Measurements from ENCODE around the gene RARB. TPM values are rescaled to one million over a fixed set of nuclear protein-coding genes. Genes with fewer than 3 reads are reported as not detected.

Gene RARB
- total and polyA plus RNA-seq, 2 of the 13 experiments (the other 11 are each of a cell fraction or from before 2014, with no cell fraction given), result 0.16 TPM; not detected in 1

- Histone ChIP-seq H3K79me2 (ENCODE audit: insufficient read depth, low read length) (no peaks in the 10 kb centered on the region), H3K27me3 (ENCODE audit: control insufficient read depth in 1 of 2, insufficient read depth in 2 of 2, low read length in 2 of 2) (no peaks in the 10 kb centered on the region), H3K4me3 (replicated peaks in 1 of 3; ENCODE audit: insufficient read depth in 1 of 3, low read depth in 2 of 3, low read length in 3 of 3) (no peak overlapping the region), H3K9ac (ENCODE audit: insufficient read depth, low read depth, low read length) (no peak overlapping the region), H4K20me1 (ENCODE audit: insufficient read depth, low read length) (no peaks in the 10 kb centered on the region), H3K4me1 (ENCODE audit: insufficient read depth, low read length) (peaks cover 25% of the 10 kb centered on the region; the same call in 1 of the 2 replicates), H3K4me2 (ENCODE audit: low read depth, low read length) (no peak overlapping the region), H3K9me3 (ENCODE audit: low read length) (no peaks in the 10 kb centered on the region), H3K27ac (ENCODE audit: extremely low read length, insufficient read depth, low read length) (no peak overlapping the region), H2AFZ (ENCODE audit: low read length) (no peak overlapping the region), H3K36me3 (replicated peaks in 1 of 2; ENCODE audit: control insufficient read depth in 1 of 2, insufficient read depth in 2 of 2, low read length in 2 of 2) (no peaks in the 10 kb centered on the region)
- ChIA-PET POLR2A (no interaction called here), CTCF (ENCODE audit: low intra/inter-chr PET ratio, low total read pairs) (no interaction called here)
- ATAC-seq (peak; percentile 98), DNase-seq (ENCODE audit: low spot score) (peak; percentile 38), FAIRE-seq (peak; percentile 15)
- intact Hi-C loops (cut with micrococcal nuclease; ENCODE audit: unreplicated experiment), result no loop called here
- in situ Hi-C loops (cut with HindIII; ENCODE audit: extremely low pct_ligation_motif_present, low pct_unique_long_range_greater_than_20kb), result loop anchor here (10.0 kb wide), 1 partner anchor 163 kb away; no protein-coding TSS in a partner anchor
- 0% methylated on average over 2 of the region's 2 CpGs for WGBS (ENCODE audit: low lambda C conversion rate)
- no TSS peak for BruUV-seq (replicated peaks)
- TF ChIP-seq MIXL1 (CRISPR knock-in tag; IDR thresholded peaks at IDR 0.05) (0 out of 2 replicates have a peak, but pooled peaks have one; percentile 38), RARA (CRISPR knock-in tag; IDR thresholded peaks at IDR 0.05) (peak; percentile 41; the same call in 1 of the 2 replicates), SRSF1 (optimal IDR thresholded peaks at IDR 0.05; ENCODE audit: low read depth, low read length) (no peak), ZNF317 (CRISPR knock-in tag; IDR thresholded peaks at IDR 0.05) (no peak), NCOR1 (IDR thresholded peaks at IDR 0.05; ENCODE audit: borderline replicate concordance, low read length) (0 out of 2 replicates have a peak, but pooled peaks have one; percentile 23), NFIB (CRISPR knock-in tag; IDR thresholded peaks at IDR 0.05; ENCODE audit: borderline replicate concordance) (no peak), HNF4G (IDR thresholded peaks at IDR 0.05; ENCODE audit: borderline replicate concordance, low read depth, low read length) (peak; percentile 63), HNF4G (CRISPR knock-in tag; IDR thresholded peaks at IDR 0.05; ENCODE audit: borderline replicate concordance, low read depth) (no peak), MAF1 (CRISPR knock-in tag; IDR thresholded peaks at IDR 0.05; ENCODE audit: borderline replicate concordance) (no peak), HNF1A (IDR thresholded peaks at IDR 0.05; ENCODE audit: low read depth) (peak; percentile 69), HNF1A (CRISPR knock-in tag; IDR thresholded peaks at IDR 0.05; ENCODE audit: borderline replicate concordance) (no peak), ETS1 (CRISPR knock-in tag; IDR thresholded peaks at IDR 0.05) (no peak), ZNF574 (CRISPR knock-in tag; IDR thresholded peaks at IDR 0.05) (no peak), ZNF83 (CRISPR knock-in tag; IDR thresholded peaks at IDR 0.05; ENCODE audit: borderline replicate concordance) (no peak), ZNF446 (CRISPR knock-in tag; IDR thresholded peaks at IDR 0.05) (no peak), EEA1 (CRISPR knock-in tag; IDR thresholded peaks at IDR 0.05; ENCODE audit: borderline replicate concordance) (no peak), HNF4A (CRISPR knock-in tag; IDR thresholded peaks at IDR 0.05) (peak; percentile 48)
Measured at GRCh38 chr3:25421747-25422146, 6.3 kb upstream of the RARB start.

All from HepG2 (cell line).